Panc1 (cell line): ENCODE measurements around the gene EIF4E1B. TPM values are rescaled to one million over a fixed set of nuclear protein-coding genes. Genes with fewer than 3 reads are reported as not detected.
"Not testable (repeated sequence)": the region's sequence is repeated elsewhere in the genome, so short reads cannot be mapped to it uniquely, and the experiment has no call there.

Experiments
- ATAC-seq: fragments of 200-7000 bp; cut with Tn5 transposase; 2 replicates; pipeline ENCODE4 v1.9.1; 2020; ENCODE audit warnings: mild to moderate bottlenecking, moderate library complexity
- BruUV-seq: library from RNA; stranded (reverse); fragments of 400-500 nt; replicated peaks from 2 replicates; lab custom pipeline; 2021; lab: Mats Ljungman, UMichigan
- CTCF ChIA-PET: fragments of 300-600 bp; sonication (Branson Sonifier 250); formaldehyde crosslinking; loops from one replicate; lab custom pipeline; 2022; ENCODE audit warnings: antibody characterized with exemption; lab: Charles Lee
- POLR2A ChIA-PET: fragments of 300-600 bp; sonication (Branson Sonifier 250); formaldehyde crosslinking; loops from one replicate; lab custom pipeline; 2022; ENCODE audit warnings: antibody characterized with exemption; lab: Charles Lee
- DNase-seq: peaks from one replicate; pipeline ENCODE4 v3.0.0-alpha.2; 2010; ENCODE audit warnings: low read depth, low spot score
- H3K27ac ChIP-seq: 2 replicates; pipeline ENCODE4 v1.5.1; 2011; ENCODE audit warnings: mild to moderate bottlenecking, low read length, inconsistent platforms
- H3K27me3 ChIP-seq: fragments of 200-500 bp; sonication (Bioruptor generic); 2 replicates; pipeline ENCODE4 v1.6.0; 2014; ENCODE audit warnings: low read length, inconsistent platforms; ENCODE audit not compliant: control insufficient read depth, insufficient read depth
- H3K36me3 ChIP-seq: fragments of 200-500 bp; sonication (Bioruptor generic); 2 replicates; pipeline ENCODE4 v1.5.1; 2014; ENCODE audit warnings: inconsistent platforms, mild to moderate bottlenecking, low read length, moderate library complexity; ENCODE audit not compliant: control insufficient read depth, insufficient read depth
- H3K4me1 ChIP-seq: 2 replicates; pipeline ENCODE4 v1.5.1; 2011; ENCODE audit warnings: inconsistent platforms, mild to moderate bottlenecking, low read length, moderate library complexity; ENCODE audit not compliant: control insufficient read depth, insufficient read depth
- H3K4me3 ChIP-seq, 2 experiments: 2 replicates each; pipeline ENCODE4 v1.5.1; 2011 to 2012; ENCODE audit warnings: low read depth in 2 of 2, low read length in 2 of 2, mild to moderate bottlenecking in 2 of 2, inconsistent platforms in 1 of 2, moderate library complexity in 1 of 2
- H3K9me3 ChIP-seq: fragments of 200-500 bp; sonication (Bioruptor generic); 2 replicates; pipeline ENCODE4 v1.5.1; 2014; ENCODE audit warnings: low read depth, mild to moderate bottlenecking, inconsistent platforms, low read length, moderate library complexity; ENCODE audit not compliant: control insufficient read depth, insufficient read depth
- POLR2AphosphoS5 ChIP-seq: IDR thresholded peaks from 2 replicates; pipeline ENCODE4 v1.6.1; 2012; ENCODE audit warnings: mild to moderate bottlenecking, low read depth, low read length, moderate library complexity
- SIN3A ChIP-seq: IDR thresholded peaks from 2 replicates; pipeline ENCODE4 v1.6.1; 2012; ENCODE audit warnings: low read depth, mild to moderate bottlenecking, low read length, moderate library complexity, borderline replicate concordance; ENCODE audit not compliant: insufficient read depth
- TCF7L2 ChIP-seq: IDR thresholded peaks from 2 replicates; pipeline ENCODE4 v1.6.1; 2011; ENCODE audit warnings: mild to moderate bottlenecking, low read depth, low read length, inconsistent platforms
- in situ Hi-C: cut with HindIII; loops from 2 replicates; pipeline ENCODE4 v1.10.0; 2016; ENCODE audit warnings: low sequenced_read_pairs, low pct_unique_long_range_greater_than_20kb
- intact Hi-C: fragments of 100-400 bp; cut with micrococcal nuclease; formaldehyde crosslinking; loops from one replicate; pipeline ENCODE4 v1.10.0; 2022; ENCODE audit not compliant: unreplicated experiment
- total RNA-seq: library from RNA; stranded (reverse); gene quantifications from one replicate; pipeline ENCODE4 v1.2.1, GENCODE V29; 2021; ENCODE audit not compliant: unreplicated experiment
- TF ChIP-seq, protein P1 (sequence below): fragments of 450-650 bp; IDR thresholded peaks from 2 replicates; pipeline ENCODE4 v1.5.1; 2017; ENCODE audit warnings: mild to moderate bottlenecking
- TF ChIP-seq, protein P2 (sequence below), 2 experiments: IDR thresholded peaks; 2 replicates each; pipeline ENCODE4 v1.6.1; 2011 to 2012; ENCODE audit warnings: low read depth in 2 of 2, control low read depth in 1 of 2, low read length in 1 of 2, mild to moderate bottlenecking in 1 of 2, moderate library complexity in 1 of 2; ENCODE audit not compliant: insufficient read depth in 1 of 2

Gene EIF4E1B
- total RNA-seq, 1 experiment from 2014 or later: not detected

DNA sequence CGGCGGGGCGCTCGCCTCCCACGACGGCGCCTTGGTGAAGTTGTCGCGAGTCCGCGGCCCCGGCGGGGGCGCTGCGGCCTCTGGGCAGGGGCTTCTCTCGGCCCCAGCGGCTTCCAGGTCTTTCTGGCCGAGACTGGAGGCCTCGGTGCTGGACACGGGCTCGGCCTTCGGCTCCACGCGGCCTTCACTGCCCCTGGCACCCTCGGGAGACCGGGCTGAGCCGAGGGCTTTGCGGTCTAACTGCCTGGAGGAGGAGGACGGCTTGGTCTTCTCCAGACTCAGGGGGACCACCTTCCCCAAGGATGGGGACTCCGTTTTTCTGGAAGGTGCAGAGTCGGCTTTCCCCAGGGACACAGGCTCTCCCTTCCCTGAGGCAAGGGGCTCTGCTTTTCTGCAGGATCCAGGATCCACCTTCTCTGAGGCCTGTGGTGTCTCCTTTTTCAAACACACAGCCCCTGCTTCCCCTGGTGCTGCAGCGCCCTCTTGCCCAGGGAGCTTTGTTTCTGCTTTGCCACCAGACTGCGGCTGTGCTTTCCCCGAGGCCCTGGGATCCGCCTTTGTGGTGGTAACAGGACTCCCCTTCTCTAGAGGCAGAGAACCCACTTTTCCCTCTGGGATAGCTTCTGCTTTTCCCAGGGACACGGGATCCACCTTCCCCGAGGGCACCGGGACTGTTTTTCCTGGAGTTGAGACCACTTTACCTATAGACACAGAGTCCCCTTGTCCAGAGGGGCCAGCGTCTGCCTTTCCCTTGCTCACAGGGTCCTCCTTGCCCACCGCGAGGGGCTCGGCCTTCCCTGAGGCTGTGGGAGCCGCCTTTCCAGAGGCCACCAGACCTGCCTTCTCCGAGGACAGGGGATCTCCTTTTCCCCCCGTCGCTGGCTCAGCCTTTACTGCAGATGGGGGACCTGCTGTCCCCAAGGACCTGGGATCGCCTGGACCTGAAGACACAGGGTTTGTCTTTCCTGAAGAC lies 32.8 kb upstream of the EIF4E1B start:
- Histone ChIP-seq H3K4me1 (no peaks in the 10 kb centered on the region; the same call in 1 of the 2 replicates), H3K27ac (no peak overlapping the region), H3K27me3 (no peaks in the 10 kb centered on the region), H3K4me3 (no peak overlapping the region), H3K36me3 (no peaks in the 10 kb centered on the region), H3K9me3 (no peaks in the 10 kb centered on the region)
- POLR2A ChIA-PET: no interaction called here
- in situ Hi-C loops: no loop called here
- BruUV-seq: no TSS peak
- ATAC-seq: no peak
- intact Hi-C loops: no loop called here
- DNase-seq: no peak
- CTCF ChIA-PET: interaction anchor here (0.6 kb wide), 1 partner anchor 127 kb away, joined by 9 read pairs; no protein-coding TSS in a partner anchor
- TF ChIP-seq SIN3A: no peak
- TF ChIP-seq, protein P1, sequence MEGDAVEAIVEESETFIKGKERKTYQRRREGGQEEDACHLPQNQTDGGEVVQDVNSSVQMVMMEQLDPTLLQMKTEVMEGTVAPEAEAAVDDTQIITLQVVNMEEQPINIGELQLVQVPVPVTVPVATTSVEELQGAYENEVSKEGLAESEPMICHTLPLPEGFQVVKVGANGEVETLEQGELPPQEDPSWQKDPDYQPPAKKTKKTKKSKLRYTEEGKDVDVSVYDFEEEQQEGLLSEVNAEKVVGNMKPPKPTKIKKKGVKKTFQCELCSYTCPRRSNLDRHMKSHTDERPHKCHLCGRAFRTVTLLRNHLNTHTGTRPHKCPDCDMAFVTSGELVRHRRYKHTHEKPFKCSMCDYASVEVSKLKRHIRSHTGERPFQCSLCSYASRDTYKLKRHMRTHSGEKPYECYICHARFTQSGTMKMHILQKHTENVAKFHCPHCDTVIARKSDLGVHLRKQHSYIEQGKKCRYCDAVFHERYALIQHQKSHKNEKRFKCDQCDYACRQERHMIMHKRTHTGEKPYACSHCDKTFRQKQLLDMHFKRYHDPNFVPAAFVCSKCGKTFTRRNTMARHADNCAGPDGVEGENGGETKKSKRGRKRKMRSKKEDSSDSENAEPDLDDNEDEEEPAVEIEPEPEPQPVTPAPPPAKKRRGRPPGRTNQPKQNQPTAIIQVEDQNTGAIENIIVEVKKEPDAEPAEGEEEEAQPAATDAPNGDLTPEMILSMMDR: no peak

DNA sequence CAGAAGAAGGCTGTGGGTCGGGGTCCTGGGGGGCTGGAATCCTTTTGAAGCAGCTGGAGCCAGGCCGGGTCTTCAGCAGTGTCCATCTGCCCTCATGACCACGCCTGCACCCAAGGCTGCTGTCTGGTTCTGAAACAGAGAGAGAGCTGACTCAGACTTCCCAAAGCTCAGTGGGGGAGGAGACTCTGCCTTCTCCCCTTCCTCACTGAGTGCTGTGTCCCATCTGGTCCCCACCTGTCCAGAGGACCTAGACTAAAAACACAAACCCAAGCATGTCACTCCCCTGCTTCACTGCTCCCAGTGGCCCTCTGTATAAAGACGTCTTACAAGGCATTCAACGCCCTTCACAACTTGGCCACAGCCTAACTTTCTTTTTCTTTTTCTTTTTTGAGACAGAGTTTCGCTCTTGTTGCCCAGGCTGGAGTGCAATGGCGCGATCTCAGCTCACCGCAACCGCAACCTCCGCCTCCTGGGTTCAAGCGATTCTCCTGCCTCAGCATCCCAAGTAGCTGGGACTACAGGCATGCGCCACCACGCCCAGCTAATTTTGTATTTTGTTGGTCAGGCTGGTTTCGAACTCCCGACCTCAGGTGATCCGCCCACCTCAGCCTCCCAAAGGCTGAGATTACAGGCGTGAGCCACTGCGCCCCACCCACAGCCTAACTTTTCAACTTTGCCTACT lies 30.6 kb upstream of the EIF4E1B start:
- BruUV-seq, intact Hi-C loops, in situ Hi-C loops, H3K27ac ChIP-seq, CTCF ChIA-PET, H3K9me3 ChIP-seq, H3K27me3 ChIP-seq, POLR2A ChIA-PET, H3K4me3 ChIP-seq, H3K36me3 ChIP-seq, DNase-seq, ATAC-seq, H3K4me1 ChIP-seq: not testable (repeated sequence)

DNA sequence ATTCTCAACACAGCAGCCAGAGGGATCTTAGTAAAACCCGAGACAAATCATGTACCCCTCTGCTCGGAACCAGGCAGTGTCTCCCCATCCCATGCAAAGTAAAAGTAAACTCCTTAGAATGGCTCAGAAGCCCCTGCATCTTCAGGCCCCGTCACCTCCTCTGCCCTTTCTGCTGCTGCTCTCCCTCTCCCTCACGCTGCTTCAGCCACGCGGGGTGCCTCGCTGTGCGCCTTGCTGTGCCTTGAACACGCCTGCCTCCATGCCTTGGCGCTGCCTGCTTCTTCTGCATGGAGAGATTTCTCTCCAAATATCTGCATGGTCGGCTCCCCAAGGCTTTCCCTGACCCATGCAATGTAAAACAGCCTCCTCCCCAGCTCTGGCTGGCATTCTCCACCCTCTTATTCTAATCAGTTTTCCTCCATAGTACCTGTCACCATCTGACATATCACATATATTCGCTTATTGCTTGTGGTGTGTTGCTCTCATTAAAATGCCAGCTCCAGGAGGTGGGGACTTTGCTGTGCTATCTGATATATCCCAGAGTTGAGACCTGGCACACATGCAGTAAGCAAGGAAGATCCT lies 28.5 kb upstream of the EIF4E1B start:
- in situ Hi-C loops: no loop called here
- H3K4me3 ChIP-seq: no peak overlapping the region
- no peaks in the 10 kb centered on the region for H3K27me3 ChIP-seq
- ATAC-seq: no peak
- intact Hi-C loops: no loop called here
- no peaks in the 10 kb centered on the region for H3K36me3 ChIP-seq
- H3K9me3 ChIP-seq: no peaks in the 10 kb centered on the region
- no peak for DNase-seq
- TF ChIP-seq, protein P2, sequence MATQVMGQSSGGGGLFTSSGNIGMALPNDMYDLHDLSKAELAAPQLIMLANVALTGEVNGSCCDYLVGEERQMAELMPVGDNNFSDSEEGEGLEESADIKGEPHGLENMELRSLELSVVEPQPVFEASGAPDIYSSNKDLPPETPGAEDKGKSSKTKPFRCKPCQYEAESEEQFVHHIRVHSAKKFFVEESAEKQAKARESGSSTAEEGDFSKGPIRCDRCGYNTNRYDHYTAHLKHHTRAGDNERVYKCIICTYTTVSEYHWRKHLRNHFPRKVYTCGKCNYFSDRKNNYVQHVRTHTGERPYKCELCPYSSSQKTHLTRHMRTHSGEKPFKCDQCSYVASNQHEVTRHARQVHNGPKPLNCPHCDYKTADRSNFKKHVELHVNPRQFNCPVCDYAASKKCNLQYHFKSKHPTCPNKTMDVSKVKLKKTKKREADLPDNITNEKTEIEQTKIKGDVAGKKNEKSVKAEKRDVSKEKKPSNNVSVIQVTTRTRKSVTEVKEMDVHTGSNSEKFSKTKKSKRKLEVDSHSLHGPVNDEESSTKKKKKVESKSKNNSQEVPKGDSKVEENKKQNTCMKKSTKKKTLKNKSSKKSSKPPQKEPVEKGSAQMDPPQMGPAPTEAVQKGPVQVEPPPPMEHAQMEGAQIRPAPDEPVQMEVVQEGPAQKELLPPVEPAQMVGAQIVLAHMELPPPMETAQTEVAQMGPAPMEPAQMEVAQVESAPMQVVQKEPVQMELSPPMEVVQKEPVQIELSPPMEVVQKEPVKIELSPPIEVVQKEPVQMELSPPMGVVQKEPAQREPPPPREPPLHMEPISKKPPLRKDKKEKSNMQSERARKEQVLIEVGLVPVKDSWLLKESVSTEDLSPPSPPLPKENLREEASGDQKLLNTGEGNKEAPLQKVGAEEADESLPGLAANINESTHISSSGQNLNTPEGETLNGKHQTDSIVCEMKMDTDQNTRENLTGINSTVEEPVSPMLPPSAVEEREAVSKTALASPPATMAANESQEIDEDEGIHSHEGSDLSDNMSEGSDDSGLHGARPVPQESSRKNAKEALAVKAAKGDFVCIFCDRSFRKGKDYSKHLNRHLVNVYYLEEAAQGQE (IDR thresholded peaks at IDR 0.05; ENCODE audit: insufficient read depth in 1 of 2, low read depth in 2 of 2, low read length in 1 of 2): no peak
- no peak for TF ChIP-seq POLR2AphosphoS5
- TF ChIP-seq, protein P1: no peak
- TF ChIP-seq TCF7L2: no peak
- TF ChIP-seq SIN3A: no peak
- BruUV-seq: no TSS peak
- ChIA-PET POLR2A (no interaction called here), CTCF (no interaction called here)
- H3K4me1 ChIP-seq: peaks cover 2% of the 10 kb centered on the region; the same call in 1 of the 2 replicates
- H3K27ac ChIP-seq: no peak overlapping the region
